NCI-H187 treated with DMSO at 0.1 percent for 48 hours (cell line): ENCODE measurements around the gene FXYD5.

ENCODE experiments used
- DNase-seq: peaks from one replicate; lab custom pipeline; 2025; lab: John Stamatoyannopoulos, UW

The FXYD5 gene

DNA sequence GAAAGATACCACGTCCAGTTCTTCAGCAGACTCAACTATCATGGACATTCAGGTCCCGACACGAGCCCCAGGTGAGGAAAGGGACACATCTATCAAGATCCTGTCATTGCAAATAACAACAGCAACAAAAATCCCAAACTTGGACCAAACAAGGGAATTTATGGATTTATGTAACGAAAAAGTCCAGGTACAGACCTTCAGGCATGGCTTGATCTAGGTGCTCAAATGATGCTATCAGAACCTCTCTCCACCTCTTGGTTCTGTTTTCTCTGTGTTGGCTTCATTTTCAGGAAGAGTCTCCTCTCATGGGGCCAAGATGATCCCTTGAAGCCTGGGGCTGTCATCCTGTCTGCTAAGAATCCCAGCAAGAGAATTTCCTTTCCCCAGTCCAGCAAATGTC is 2.9 kb downstream of the FXYD5 start:
- DNase-seq = no peak

- no peak for DNase-seq
Measured at GRCh38 chr19:35159606-35160005, 5.1 kb downstream of the FXYD5 start.

DNA sequence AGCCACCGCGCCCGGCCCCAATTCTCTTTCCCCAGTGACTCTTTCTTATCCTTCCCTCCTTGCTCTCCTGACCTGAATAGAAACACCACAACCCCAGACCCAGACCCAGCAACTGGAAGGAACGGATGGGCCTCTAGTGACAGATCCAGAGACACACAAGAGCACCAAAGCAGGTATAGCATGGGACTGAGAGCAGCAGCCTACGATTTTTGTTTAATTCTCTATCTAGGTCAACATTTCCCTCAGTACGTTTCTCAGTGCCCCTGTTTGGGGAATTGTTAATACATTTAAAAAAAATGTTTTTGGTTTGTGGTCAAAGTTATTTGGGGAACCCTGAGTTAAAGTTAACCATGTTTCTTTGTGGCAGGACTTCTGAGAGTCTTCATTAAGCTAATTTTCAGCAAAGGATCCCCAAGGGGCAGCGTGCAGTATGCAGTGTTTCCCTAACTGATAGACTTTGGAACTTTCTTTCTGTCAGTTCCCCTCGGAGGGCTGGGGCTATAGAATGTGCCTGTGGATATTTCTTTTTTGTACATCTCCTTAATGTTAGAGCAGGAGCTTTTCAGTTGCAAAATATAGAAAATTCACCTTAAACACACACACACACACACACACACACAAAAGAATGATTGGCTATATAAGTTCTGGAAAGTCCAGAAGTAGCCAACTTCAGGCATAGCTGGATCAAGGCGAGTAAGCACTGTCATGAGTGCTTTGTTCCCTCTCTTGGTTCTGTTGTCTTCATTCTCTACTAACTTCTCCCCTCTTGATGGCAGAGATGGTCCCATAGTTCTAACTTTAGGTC is 6.3 kb downstream of the FXYD5 start:
- no peak for DNase-seq

DNA sequence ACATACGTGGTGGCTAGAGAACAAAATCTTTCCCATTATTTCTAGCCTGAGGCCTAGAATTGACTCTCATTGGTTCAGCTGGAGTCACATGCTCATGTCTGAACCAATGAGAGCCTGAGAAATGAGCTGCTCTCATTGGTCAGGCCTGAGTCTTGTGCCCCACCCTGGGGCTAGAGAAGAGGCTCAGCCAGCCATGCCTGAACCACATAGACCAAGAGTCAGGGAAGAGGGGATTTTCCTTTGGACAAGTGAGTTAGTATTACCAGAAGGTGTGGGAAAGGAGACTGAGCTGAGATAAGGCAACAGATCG is 6.9 kb downstream of the FXYD5 start:
- DNase-seq = no peak

- no peak for DNase-seq
Measured at GRCh38 chr19:35162471-35163326, 8.2 kb downstream of the FXYD5 start.

DNA sequence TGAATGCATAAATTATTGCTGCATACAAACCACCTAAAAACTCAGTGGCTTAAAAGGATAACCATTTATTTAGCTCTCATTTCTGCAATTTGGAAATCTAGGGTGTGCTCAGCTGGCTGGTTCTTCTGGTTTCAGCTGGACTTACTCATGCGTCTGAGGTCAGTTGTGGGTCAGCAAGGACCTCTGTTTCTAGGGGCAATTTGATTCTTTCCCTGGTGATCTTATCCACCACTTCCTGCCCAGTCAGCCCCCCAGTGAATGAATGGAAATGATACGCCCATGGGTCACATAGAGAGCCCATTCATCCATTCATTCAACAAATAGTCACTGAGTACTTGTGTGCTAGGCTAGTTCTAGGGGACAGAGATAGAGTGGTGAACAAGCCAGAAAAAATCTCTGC is 9.9 kb downstream of the FXYD5 start:
- no peak for DNase-seq

GRCh38 chr19:35165200-35166058 is 10.9 kb downstream of the FXYD5 start:
- DNase-seq = no peak

DNA sequence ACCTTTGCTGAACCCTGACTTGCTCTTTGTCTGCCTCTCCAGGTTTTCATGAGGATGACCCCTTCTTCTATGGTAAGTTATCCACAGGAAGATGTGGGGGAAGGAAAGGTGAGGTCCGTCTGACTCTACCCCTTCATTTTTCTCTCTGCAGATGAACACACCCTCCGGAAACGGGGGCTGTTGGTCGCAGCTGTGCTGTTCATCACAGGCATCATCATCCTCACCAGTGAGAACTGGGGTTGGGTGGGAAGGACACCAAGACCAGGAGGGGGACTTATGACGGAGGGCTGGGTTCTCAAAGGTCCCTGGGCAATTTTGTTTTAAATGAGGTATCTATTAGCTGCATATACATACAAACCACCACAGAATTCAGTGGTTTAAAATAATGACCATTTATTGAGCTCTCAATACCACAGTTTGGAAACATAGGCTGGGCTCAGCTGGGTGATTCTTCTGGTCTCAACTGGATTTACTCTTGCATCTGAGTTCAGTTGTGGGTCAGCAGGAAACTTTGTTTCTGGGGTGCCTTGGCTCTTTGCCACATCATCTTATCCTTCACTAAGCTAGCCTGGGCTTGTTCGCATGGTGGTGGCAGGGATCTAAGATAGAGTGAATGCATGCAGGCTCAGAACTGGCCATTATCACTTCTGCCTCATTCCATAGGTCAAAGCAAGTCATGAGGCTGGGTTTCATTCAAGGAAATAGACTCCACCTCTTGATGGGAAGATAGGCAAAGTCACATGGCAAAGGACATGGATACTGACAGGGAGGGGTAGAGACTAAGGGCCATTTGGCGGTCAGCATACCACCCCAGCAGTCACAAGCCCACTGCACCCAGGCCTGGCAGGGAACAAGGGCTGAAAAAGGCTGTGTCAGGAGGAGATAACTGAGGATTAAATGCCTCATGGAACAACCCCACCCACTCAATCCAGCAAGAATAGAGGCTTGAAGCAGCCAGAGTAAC is 11.8 kb downstream of the FXYD5 start:
- DNase-seq = no peak

DNA sequence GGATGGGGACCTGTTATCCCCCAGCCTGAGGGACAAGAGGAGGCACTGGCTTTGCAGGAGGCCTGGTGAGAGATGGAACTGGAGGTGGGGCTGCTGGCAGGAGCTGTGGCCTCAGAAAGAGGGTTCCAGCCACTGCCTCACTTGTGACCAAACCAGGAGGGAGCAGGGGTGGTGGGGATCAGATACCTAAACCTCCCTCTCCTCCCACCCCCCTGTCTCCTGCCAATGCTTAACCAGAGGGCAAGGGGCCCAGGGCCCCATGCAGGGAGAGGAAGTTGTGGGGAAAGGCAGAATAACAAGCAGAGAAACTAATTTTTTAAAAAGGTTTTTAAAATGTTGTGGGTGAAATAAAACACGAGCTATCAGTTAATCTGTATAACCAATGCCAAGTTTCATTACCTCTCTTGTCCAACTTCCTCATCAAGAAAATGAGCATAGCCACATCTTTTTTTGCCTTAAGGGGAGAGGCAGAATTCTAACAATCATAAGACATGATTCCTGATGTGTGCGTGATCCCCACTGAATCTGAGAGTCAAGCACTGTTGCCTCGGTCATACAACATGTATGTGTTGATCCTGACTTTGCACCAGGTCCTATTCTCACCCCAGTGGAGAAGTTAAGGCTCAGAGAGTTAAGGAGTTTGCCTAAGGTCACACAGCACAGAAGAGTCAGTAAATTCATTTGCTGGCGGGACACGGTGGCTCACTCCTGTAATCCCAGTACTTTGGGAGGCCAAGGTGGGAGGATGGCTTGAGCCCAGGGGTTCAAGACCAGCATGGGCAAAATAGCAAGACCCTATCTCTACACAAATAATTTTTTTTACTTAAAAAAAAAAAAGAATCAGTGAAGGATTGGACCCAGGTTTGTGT is 12.9 kb downstream of the FXYD5 start:
- no peak for DNase-seq

- no peak for DNase-seq
Measured at GRCh38 chr19:35168196-35168595, 13.7 kb downstream of the FXYD5 start.

GRCh38 chr19:35169221-35169995 is 14.9 kb downstream of the FXYD5 start:
- DNase-seq = no peak

- no peak for DNase-seq
Measured at GRCh38 chr19:35170359-35171061, 16.0 kb downstream of the FXYD5 start.

- no peak for DNase-seq
Measured at GRCh38 chr19:35171730-35172129, 17.2 kb downstream of the FXYD5 start.

DNA sequence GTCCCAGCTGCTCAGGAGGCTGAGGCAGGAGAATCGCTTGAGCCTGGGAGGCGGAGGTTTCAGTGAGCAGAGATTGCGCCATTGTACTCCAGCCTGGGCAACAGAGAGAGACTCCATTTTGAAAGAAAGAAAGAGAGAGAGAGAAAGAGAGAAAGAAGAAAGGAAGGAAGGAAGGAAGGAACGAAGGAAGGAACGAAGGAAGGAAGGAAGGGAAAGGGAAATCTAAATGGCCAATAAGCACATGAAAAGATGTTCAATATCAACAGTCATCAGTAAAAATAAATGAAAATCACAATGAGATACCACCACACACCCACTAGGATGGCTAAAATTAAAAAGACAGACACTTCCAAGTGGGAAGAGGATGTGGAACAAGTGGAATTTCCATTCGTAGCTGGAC is 19.7 kb downstream of the FXYD5 start:
- DNase-seq = no peak

- DNase-seq = no peak
Measured at GRCh38 chr19:35176181-35176570, 21.6 kb downstream of the FXYD5 start.

- no peak for DNase-seq
Measured at GRCh38 chr19:35177377-35178274, 23.1 kb downstream of the FXYD5 start.

DNA sequence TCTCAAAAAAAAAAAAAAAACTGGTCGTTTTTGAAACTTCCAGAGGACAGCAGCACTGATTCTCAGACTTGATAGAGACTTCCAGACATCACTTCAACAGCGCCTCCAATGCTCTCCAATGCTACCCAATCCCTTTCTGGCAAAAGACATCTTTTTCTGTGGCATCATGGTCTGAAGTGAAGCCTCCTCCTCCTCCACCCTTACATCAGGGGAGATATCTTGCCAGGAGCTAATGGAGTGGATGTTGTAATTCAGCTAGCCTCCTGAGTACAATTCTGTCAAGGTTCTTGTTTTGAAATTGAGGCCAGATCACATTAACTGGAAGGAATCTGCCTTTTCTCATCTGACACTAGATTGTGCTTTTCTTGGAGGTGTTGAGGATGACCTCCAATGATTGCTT is 24.2 kb downstream of the FXYD5 start:
- no peak for DNase-seq

GRCh38 chr19:35179830-35180229 is 25.3 kb downstream of the FXYD5 start:
- no peak for DNase-seq
